Stomach (tissue), 9 donors: ENCODE results near the gene CLCN3. TPM values are rescaled to one million over a fixed set of nuclear protein-coding genes. Genes with fewer than 3 reads are reported as not detected.

Experiments used
- DNase-seq, 2 donors: peaks; one replicate each; pipeline versions ENCODE4 v3.0.0 to v3.0.0-alpha.2; 2013 to 2019
- H3K27ac ChIP-seq, 5 donors: fragments of 200-600 bp in 4 of 5; sonication (generic) in 4 of 5; one replicate each; pipeline ENCODE4 v1.5.1; 2013 to 2019; ENCODE audit warnings: mild to moderate bottlenecking in 1 of 5, moderate library complexity in 1 of 5
- H3K27me3 ChIP-seq, 3 donors: fragments of 200-600 bp; sonication (generic); one replicate each; pipeline ENCODE4 v1.5.1; 2017 to 2019; ENCODE audit warnings: mixed run types in 1 of 3
- H3K36me3 ChIP-seq, 4 donors: fragments of 200-600 bp; sonication (generic); 1 replicate in 3 of 4; 2 replicates in 1 of 4; pipeline ENCODE4 v1.5.1; 2016 to 2019
- H3K4me1 ChIP-seq, 4 donors: fragments of 200-600 bp; sonication (generic); one replicate each; pipeline ENCODE4 v1.5.1; 2016 to 2019
- H3K4me3 ChIP-seq, 4 donors: fragments of 200-600 bp; sonication (generic) in 3 of 4; one replicate each; pipeline ENCODE4 v1.5.1; 2016 to 2019; ENCODE audit warnings: mild to moderate bottlenecking in 1 of 4
- H3K9me3 ChIP-seq, 4 donors: fragments of 200-600 bp; sonication (generic); one replicate each; pipeline ENCODE4 v1.5.1; 2016 to 2019
- EP300 ChIP-seq: sonication (generic); formaldehyde crosslinking; IDR thresholded peaks from one replicate; pipeline ENCODE4 v1.6.1; 2017; ENCODE audit warnings: antibody characterized with exemption
- POLR2A ChIP-seq, 4 donors: fragments of 450-650 bp; IDR thresholded peaks; one replicate each; pipeline ENCODE4 v1.6.1; 2016; ENCODE audit warnings: antibody characterized with exemption in 4 of 4, control low read depth in 2 of 4, mild to moderate bottlenecking in 1 of 4, moderate library complexity in 1 of 4
- POLR2AphosphoS5 ChIP-seq, 3 donors: sonication (generic); formaldehyde crosslinking; IDR thresholded peaks; one replicate each; pipeline ENCODE4 v1.6.1; 2016; ENCODE audit warnings: antibody characterized with exemption in 3 of 3
- WGBS, 5 donors: extraction: QIAGEN DNeasy Blood & Tissue Kit in 3 of 5; methylation state at CpG; one replicate each; pipeline versions ENCODE4 v1.1.5 to v1.1.7; 2013 to 2018; 5-methylcytosine and 5-hydroxymethylcytosine counted together
- intact Hi-C: fragments of 100-400 bp; cut with DNase I; formaldehyde crosslinking; loops from one replicate; pipeline ENCODE4 v1.15.1; 2023; ENCODE audit warnings: low total_unique reads
- polyA plus RNA-seq, 3 donors: library from polyadenylated mRNA; stranded (reverse); fragments of 200-250 nt; gene quantifications; one replicate each; pipeline ENCODE4 v1.2.3, GENCODE V29; 2013
- total RNA-seq, 5 donors: library from RNA; depleted of rRNA; stranded (reverse); fragments of >200 nt; gene quantifications; one replicate each; pipeline versions ENCODE4 v1.1.0 to v1.2.3, GENCODE V29; 2014 to 2016
- TF ChIP-seq, protein P1 (sequence below), 7 experiments: fragments of 450-650 bp in 4 of 7; fragments of 200-600 bp in 3 of 7; sonication (generic) in 3 of 7; IDR thresholded peaks; one replicate each; pipeline ENCODE4 v1.5.1; 2016 to 2019; ENCODE audit warnings: antibody characterized with exemption in 7 of 7, control low read depth in 2 of 7, mild to moderate bottlenecking in 1 of 7
- donor health status: healthy with polysubstance abuse.
- donor health status: Bipolar disorder and iron deficiency.
- donor health status: healthy.

CLCN3 gene
- total and polyA plus RNA-seq, 8 donors, result 2.3 to 228 (median 8.9) TPM

DNA sequence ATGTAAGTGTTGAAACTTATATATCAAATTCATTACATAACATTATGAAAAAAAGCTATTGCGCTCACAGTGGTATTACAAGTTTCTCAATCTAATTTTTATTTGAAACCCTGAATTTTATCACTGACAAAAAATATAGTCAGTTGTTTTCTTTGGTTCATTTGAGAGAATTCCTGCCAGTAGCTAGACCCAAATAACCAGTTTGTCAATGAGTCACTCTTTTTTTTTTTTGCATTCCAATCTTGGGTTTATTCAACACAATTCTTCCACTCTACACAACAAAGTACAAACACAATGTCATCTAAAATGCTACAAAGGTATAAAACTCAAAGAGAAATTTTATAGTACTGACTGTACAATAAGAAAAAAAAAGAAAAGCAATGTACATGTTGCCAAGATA lies 124.2 kb downstream of the CLCN3 start:
- DNase-seq, result no peak
- Histone ChIP-seq H3K27ac (no peak overlapping the region), H3K9me3 (no peaks in the 10 kb centered on the region), H3K27me3 (no peaks in the 10 kb centered on the region), H3K36me3 (peaks cover 6 to 61% (median 41%) of the 10 kb centered on the region in 4 donors), H3K4me3 (no peak overlapping the region), H3K4me1 (peaks cover 0 to 10% (median 0%) of the 10 kb centered on the region in 4 donors)
- intact Hi-C loops, result no loop called here
- 93 to 100% (median 98%) methylated on average over 1 of the region's 1 CpG for WGBS, 5 donors
- TF ChIP-seq POLR2A (IDR thresholded peaks at IDR 0.05) (no peak), EP300 (no peak), POLR2AphosphoS5 (IDR thresholded peaks at IDR 0.05) (no peak)
- TF ChIP-seq, protein P1, sequence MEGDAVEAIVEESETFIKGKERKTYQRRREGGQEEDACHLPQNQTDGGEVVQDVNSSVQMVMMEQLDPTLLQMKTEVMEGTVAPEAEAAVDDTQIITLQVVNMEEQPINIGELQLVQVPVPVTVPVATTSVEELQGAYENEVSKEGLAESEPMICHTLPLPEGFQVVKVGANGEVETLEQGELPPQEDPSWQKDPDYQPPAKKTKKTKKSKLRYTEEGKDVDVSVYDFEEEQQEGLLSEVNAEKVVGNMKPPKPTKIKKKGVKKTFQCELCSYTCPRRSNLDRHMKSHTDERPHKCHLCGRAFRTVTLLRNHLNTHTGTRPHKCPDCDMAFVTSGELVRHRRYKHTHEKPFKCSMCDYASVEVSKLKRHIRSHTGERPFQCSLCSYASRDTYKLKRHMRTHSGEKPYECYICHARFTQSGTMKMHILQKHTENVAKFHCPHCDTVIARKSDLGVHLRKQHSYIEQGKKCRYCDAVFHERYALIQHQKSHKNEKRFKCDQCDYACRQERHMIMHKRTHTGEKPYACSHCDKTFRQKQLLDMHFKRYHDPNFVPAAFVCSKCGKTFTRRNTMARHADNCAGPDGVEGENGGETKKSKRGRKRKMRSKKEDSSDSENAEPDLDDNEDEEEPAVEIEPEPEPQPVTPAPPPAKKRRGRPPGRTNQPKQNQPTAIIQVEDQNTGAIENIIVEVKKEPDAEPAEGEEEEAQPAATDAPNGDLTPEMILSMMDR (IDR thresholded peaks at IDR 0.05), result no peak

DNA sequence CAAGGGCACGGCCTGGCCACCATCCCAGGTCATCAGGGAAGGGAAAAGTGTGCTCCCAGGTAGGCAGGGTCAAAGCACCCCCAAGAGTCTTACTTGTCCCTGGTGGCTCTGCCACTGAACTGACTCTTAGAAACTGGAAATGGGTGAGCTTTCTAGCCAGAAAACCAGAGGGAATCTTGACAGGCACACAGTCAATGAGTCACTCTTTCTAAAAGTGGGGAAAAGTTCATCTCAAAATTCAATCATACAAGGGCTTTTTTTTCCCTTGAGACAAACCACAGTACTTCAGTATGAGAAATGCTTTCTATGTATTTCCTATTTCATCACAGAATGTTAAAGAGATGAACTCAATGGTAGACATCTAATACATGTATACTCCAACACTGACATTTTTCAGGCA lies 124.9 kb downstream of the CLCN3 start:
- no peak overlapping the region for H3K27ac ChIP-seq
- peaks cover 0 to 10% (median 0%) of the 10 kb centered on the region in 4 donors for H3K4me1 ChIP-seq
- 60 to 100% (median 94%) methylated on average over 1 of the region's 1 CpG for WGBS, 5 donors
- no peak for DNase-seq
- H3K9me3 ChIP-seq, result no peaks in the 10 kb centered on the region
- no peaks in the 10 kb centered on the region for H3K27me3 ChIP-seq
- H3K4me3 ChIP-seq, result no peak overlapping the region
- H3K36me3 ChIP-seq, result peaks cover 9 to 61% (median 44%) of the 10 kb centered on the region in 4 donors
- intact Hi-C loops, result no loop called here
- no peak for TF ChIP-seq POLR2A (IDR thresholded peaks at IDR 0.05)
- TF ChIP-seq, protein P1 (IDR thresholded peaks at IDR 0.05), result no peak
- TF ChIP-seq POLR2AphosphoS5 (IDR thresholded peaks at IDR 0.05), result no peak
- TF ChIP-seq EP300, result no peak

DNA sequence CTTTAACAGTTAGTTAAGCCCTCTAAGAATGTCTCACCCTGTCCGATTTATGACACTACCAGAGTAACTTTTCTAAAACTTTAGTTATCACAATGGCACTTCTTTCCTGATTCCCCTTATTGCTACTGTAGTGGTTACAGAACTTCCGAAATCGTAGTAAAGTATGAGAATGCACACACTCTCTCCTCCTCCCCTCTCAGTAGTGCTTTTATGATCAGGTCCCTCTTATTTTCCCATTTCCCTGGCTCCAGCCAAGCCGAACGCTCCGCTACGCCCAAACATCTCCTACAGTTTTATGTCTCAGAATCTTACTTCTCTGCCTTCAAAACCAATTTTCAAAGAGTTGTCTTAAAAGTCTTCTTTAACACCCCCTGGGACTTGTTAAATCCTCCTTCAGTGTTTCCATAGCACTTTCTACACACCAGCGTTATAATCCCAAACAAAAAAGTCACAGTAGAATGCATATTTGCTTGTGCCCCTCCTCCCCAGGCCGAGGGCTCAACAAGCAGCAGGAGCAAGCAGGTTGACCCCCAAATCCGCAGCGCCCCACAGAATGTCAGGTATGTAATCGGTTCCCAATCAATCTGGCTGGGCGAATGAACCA lies 136.7 kb downstream of the CLCN3 start:
- intact Hi-C loops, result no loop called here
- no peak for TF ChIP-seq POLR2AphosphoS5 (IDR thresholded peaks at IDR 0.05)
- no peak for TF ChIP-seq EP300
- no peak for TF ChIP-seq POLR2A (IDR thresholded peaks at IDR 0.05)
- TF ChIP-seq, protein P1 (IDR thresholded peaks at IDR 0.05), result no peak
- DNase-seq, result peak in 1 of 2 donors; percentile 11
- 2 to 4% (median 3%) methylated on average over 12 to 13 of the region's 13 CpGs for WGBS, 5 donors
- no peaks in the 10 kb centered on the region for H3K9me3 ChIP-seq
- peak overlapping the region; percentile 82 to 90 (median 86) for H3K4me3 ChIP-seq
- H3K4me1 ChIP-seq, result peaks cover 14 to 24% (median 19%) of the 10 kb centered on the region in 4 donors
- peak overlapping the region; percentile 67 to 84 (median 73) for H3K27ac ChIP-seq
- H3K27me3 ChIP-seq, result no peaks in the 10 kb centered on the region
- H3K36me3 ChIP-seq, result peaks cover 0 to 16% (median 14%) of the 10 kb centered on the region in 4 donors

DNA sequence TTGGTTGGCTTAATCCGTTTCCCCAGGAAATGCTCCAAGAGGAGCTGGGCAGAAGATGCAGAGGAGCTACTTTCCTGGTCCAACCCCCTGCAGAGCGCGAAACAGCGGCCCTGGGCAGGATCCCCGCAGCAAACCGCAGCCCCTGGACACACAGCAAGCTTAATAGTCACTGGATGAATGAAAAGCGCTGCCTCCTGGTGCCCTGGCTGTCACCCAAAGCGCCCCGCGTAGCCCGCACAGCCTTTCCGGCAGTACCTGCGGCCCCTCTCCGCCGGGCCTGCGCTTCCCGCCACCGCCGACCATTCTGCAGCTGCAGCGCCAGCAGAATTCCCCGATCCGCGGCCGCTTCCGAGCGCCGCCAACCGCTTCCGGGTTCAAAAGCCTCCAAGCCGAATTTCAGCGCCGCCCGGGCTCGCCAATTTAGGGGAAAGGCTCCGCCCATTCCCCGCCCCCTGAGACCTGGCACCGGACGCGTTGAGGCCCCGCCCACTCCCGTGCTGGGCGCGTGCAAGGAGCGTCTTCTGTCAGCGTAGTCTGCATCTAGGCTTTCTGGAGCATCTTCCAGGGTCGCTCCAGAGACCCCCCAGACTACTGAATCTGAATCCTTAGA lies 137.3 kb downstream of the CLCN3 start, which contains the start of gene HPF1:
Gene HPF1 (minus strand): TSS at position 370 of the 610 bp plus-strand sequence. CDS start 67 bp downstream, at position 303.
- H3K4me1 ChIP-seq, result peaks cover 14 to 24% (median 19%) of the 10 kb centered on the region in 4 donors
- H3K9me3 ChIP-seq, result no peaks in the 10 kb centered on the region
- peak within 1 kb of the TSS; percentile 67 to 84 (median 73) for H3K27ac ChIP-seq
- TF ChIP-seq POLR2AphosphoS5 (IDR thresholded peaks at IDR 0.05) (peak; percentile 32 to 84 (median 59)), POLR2A (IDR thresholded peaks at IDR 0.05) (no peak)
- TF ChIP-seq, protein P1 (IDR thresholded peaks at IDR 0.05), result no peak
- peaks cover 0 to 10% (median 8%) of the 10 kb centered on the region in 4 donors for H3K36me3 ChIP-seq
- WGBS, 5 donors, result 0 to 1% (median 0%) methylated on average over 26 to 46 of the region's 46 CpGs
- peak within 1 kb of the TSS; percentile 82 to 90 (median 86) for H3K4me3 ChIP-seq
- no peaks in the 10 kb centered on the region for H3K27me3 ChIP-seq
- intact Hi-C loops, result no loop called here
- DNase-seq, result peak; percentile 95 to 97
